GM19438 (cell line): ENCODE measurements around the gene MMP25.

Experiments used
- ATAC-seq: cut with Tn5 transposase; IDR thresholded peaks from one replicate; pipeline ENCODE4 v1.9.1; 2021; ENCODE audit warnings: low read depth; ENCODE audit not compliant: unreplicated experiment

Gene MMP25

DNA sequence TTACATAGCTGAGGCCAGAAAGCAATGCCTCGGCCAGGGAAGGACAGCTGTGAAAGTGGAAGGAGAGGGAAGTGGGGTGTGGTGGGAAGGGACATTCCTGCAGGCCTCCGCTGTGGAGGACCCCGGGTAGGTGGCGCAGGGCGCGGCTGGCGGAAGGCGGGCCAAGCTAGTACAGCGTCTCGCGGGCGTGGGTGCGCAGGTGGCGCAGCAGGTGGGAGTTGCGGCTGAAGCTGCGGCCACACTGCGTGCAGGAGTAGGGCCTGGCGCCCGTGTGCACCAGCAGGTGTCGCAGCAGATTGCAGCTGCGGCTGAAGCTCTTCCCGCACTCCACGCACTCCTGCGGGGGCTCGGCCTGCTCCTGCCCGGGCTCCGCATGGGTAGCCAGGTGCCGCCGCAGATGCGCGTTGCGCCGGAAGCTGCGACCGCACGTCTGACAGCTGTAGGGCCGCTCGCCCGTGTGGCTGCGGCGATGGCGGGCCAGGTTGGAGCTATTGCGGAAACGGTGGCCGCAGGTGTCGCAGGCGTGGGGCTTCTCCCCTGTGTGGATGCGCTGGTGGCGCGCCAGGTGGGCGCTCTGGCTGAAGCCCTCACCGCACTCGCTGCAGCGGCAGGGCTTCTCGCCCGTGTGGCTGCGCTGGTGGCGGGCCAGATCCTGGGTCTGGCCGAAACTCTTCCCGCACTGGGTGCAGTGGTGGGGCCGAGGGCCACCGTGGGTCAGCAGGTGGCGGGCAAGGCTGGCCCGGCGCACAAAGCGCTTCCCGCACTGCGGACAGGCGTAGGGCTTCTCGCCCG, 42.8 kb downstream of the MMP25 start:
- ATAC-seq, result no peak

DNA sequence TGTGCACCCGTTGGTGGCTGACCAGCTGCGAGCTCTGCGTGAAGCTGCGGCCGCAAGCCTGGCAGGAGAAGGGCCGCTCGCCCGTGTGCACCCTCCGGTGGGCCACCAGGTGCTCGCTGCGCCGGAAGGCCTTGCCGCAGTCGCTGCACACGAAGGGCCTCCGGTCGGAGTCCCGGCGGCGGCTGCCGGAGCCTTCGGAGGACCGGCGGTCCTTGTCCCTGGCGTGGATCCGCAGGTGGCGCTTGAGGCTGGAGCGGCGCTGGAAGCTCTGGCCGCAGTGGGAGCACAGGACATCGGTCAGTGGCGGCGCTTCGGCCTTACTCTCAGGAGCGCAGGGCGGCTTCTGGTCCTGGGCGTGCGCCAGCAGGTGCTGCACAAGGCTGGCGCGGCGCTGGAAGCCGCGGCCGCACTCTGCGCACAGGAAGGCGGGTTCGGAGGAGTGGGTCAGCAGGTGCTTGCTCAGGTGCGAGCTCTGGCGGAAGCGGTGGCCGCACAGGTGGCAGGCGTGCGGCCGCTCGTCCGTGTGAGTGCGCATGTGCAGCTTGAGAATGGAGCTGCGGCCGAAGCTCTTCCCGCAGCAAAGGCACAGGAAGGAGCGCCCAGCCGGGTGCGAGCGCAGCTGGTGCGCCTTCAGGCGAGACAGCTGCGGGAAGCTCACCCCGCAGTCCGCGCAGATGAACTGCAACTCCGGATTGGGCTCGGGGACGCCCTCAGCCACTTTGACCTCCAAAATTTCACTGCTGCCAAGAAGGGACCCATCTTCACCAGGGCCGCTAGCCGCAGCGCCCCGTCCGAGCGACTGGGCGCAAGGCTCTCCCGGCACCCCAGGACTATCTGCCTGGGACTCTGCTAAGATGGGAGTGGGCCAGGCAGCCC, 43.6 kb downstream of the MMP25 start:
- ATAC-seq, result no peak

GRCh38 chr16:3091551-3091950, 45.2 kb downstream of the MMP25 start:
- ATAC-seq, result no peak

DNA sequence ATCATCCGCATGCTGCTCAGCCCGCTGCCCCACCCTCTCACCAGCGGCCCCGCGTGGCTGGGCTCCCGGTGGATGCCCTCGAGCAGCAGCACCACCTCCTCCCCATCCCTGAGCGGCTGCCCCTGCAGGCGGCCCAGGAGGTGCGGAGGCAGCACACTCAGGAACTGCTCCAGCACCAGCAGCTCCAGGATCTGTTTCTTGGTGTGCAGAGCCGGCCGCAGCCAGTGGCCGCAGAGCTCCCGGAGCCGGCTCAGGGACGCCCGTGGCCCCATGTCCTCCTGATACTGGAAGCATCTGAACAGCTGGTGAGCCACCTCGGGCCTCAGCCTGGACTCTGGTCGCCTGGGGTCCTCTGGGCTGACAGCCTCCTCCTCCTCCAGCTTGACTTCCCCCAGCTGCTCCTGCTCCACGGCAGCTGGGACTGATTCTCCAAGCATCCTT, 46.2 kb downstream of the MMP25 start:
- no peak for ATAC-seq

DNA sequence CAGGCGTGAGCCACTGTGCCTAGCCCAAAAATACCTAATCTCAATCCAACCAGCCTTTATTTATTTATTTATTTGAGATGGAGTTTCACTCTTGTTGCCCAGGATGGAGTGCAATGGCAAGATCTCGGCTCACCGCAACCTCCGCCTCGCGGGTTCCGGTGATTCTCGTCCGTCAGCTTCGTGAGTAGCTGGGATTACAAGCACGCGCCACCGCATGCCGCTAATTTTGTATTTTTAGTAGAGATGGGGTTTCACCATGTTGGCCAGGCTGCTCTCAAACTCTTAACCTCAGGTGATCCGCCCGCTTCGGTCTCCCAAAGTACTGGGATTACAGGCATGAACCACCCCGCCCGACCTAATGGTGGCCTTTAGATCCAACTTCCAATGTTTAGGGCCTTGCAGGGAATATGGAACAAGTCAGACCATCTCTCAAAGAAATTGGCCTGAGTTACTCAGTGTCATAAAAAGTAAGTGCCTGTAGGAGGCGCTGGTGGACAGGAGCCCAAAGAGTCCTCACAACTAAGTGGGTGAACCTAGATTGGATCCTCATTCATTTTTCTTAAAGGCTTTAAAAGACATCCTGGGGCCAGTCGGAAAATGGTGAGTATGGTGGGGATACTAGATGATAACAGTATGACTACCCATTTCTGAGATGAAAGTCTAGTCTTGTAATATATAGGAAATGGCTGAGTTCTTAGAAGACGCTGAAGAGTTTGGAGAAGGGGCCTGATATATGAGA, 48.1 kb downstream of the MMP25 start:
- ATAC-seq, result no peak

DNA sequence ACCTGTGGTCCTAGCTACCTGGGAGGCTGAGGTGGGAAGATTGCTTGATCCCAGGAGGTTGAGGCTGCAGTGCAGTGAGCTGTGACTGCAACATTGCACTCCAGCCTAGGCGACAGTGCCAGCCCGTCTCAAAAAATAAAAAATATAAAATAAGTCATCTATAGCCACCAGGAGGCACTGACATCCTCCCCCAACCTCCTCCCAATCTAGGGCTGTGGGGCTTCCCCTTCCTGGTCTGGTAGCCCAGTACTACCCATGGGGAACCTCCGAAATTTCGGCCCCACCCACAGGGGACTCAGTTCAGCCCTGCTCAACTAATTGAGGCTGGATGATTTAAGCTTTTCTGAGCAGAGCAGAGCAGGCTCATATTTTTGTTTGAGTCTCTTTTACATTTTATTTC, 49.5 kb downstream of the MMP25 start:
- no peak for ATAC-seq

DNA sequence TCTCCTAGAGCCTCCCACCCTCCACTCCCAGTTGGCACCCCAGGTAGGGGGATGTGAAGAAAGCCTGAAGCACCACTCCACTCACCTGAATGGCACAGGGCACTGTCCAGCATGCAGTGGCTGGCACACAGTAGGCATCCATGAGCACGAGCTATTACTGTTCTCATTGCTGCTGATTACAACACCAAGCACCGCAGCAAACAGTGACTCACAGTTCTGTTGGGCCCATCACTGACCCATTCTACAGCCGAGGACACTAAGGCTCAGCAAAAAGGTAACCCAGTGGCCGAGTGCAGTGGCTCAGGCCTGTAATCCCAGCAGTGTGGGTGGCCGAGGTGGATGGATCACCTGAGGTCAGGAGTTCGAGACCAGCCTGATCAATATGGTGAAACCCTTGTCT, 50.0 kb downstream of the MMP25 start:
- ATAC-seq, result no peak

DNA sequence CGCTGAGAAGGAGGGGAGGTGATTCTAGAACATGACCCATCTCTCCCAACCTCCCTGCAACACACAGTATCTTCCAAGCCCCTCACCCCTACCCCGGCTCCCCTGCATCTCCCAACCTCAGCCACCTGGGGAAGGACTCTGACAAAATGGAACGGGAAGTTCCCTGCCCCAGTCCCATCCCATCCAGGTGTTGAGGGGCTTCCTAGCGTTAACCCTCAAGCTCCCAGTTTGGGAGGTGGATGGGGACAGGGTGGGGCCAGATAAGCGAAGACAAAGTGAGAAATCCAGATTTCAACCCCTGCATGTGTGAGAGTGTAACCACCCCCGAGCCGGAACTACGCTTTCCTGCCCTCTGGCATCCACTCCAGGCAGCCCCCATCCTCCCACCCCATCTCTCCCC, 50.9 kb downstream of the MMP25 start:
- no peak for ATAC-seq

DNA sequence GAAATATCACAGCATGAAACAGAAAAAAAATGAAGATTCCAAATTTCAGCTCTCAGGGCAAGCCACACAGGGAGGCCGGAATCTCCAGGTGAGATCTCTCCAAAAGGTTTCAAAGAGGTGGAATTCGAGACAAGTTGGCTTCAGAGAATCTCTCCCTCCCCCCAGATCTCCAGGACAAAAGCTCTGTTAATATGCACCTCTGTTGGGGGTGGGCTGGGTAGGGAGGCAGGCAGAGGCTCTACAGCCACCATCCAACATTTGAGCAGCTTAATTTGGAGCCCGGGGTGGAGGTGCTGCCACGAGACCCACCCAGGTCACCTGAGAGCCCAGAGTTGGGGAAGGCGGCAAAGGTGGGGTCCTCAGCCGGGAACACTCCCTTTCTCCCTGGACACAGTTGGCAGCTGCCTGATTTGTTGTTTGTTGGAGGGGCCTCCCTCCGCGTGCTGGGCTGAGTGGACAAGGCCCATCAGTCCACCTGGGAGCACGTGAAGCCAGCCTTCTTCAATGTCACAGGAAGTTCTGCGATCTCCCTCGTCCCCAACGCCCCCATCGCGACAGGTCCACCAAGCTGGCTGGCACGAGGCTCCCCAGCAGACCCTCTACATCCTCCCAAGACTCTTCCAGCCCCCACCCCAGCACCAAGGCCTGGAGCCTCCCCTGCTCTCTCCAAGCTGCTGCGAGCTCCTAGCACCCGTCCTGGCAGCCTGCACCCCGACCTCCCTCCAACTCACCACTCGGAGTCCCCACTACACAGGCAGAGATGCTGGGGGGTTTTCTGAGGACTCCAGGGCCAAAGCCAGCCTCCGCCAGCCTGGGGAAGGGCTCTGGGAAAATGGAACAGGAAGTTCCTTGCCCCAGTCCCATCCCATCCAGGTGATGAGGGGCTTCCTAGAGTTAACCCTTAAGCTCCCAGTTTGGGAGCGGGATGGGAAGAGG, 52.4 kb downstream of the MMP25 start, which contains the start of gene ZSCAN10:
TSS of gene ZSCAN10 (minus strand) at position 836 of the 936 bp plus-strand sequence. CDS start 6,357 bp downstream, outside the sequence.
- no peak for ATAC-seq

DNA sequence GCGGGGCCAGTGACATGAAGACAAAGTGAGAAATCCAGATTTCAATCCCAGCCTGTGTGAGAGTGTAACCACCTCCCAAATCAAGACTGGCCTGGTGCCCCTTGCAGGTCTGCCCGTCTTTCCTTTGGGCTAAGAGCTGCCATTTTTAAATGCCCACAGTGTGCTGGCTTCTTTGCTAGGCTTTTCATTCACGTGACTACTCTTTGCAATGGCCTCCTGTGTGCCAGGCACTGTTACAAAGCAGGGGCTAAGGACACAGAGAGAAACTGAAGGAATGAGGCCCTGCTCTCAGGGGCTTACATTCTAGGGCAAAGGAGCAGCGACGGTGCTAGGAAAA, 53.0 kb downstream of the MMP25 start:
- ATAC-seq, result no peak

- ATAC-seq, result no peak
These were observed 53.6 kb downstream of the MMP25 start for GRCh38 chr16:3099732-3100499.

DNA sequence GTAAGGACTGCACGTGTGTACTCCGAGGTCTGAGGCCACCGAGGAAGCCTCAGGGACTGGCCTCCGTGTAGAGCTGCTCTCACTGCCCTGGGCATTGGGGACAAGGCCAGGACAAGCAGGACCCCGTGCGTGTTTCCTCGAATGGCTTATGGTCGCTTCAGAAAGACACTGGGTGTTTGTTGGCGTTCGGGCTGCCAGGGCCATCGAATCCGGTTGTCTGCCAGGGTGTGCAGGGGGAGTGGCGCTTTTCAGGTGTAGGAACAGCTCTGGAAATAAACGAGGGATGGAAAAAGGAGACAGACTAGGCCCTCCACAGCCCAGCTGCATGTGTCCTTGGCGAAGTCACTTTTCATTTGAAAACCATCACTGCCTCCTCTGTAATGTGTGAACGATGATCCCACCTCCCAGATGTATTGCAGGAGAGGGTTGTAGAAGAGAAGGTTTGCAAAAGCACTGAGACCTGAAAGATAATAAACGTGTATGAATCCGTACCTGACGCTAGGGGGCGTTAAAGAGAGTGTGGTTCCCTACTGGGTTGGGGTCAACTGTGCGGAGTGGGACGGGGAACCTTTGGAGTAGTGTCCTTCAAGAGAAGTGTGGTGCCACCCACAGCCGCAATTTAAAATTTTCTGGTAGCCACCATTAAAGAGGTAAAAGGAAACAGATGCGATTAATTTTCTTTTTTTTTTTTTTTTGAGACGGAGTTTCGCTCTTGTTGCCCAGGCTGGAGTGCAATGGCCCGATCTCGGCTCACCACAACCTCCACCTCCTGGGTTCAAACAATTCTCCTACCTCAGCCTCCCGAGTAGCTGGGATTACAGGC, 54.9 kb downstream of the MMP25 start:
- ATAC-seq, result no peak

GRCh38 chr16:3101841-3102470, 55.6 kb downstream of the MMP25 start:
- ATAC-seq, result no peak

DNA sequence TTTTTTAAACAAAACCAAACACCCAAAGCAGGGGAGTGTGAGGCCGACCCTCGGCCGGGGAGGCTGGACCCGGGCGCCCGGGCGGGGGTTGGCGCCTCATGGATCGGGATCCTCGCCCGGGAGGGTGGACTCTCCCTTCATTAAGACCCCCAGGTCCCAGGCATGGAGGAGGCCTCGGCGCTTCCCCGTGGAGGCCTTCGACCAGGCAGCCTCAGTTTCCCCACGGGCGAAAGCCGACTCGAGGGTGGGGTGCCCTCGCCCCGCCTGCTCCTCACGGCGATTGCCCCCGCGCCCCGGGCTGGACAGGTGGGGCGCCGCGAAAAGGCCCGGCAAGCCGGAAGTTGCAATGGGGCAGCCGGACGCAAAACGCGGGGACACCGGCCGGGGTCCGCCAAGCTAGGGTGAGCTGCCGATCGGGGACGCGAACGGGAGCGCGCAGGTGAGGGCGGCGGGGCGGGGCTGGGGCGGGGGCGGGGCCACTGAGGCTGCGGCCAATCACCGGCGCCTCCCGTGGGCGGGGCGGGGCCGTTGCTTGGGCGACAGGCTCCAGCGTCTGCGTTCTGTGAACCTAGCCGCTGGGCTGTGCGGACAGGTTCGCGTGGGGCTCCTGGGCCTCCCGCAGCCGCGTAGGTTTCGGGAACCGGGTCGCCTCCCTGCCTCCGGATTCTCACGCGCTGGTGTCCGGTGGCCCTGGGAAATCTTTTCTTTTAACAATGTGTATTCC, 60.0 kb downstream of the MMP25 start:
- ATAC-seq, result peak; percentile 75
